Activated CD8-positive, alpha-beta T cell treated with anti-CD3 and anti-CD28 coated beads for 36 hours (primary cell): ENCODE data around the gene PKN1. TPM values are rescaled to one million over a fixed set of nuclear protein-coding genes. Genes with fewer than 3 reads are reported as not detected.
A peak's percentile ranks its signal among the peaks of the same experiment; 100 is the strongest.

Experiments used
- ATAC-seq: fragments of 200-7000 bp; cut with Tn5 transposase; one replicate; pipeline ENCODE4 v1.10.0; 2021; ENCODE audit warnings: mild to moderate bottlenecking, moderate library complexity
- CTCF ChIA-PET: fragments of 350-600 bp; sonication (Branson Sonifier 250); formaldehyde crosslinking; loops from one replicate; lab custom pipeline; 2021; ENCODE audit warnings: antibody characterized with exemption; lab: Charles Lee
- POLR2A ChIA-PET: fragments of 350-600 bp; sonication (Branson Sonifier 250); formaldehyde crosslinking; loops from one replicate; lab custom pipeline; 2021; ENCODE audit warnings: antibody characterized with exemption; lab: Charles Lee
- DNase-seq: peaks from one replicate; pipeline ENCODE4 v3.0.0-alpha.2; 2020
- H3K27ac Mint-ChIP-seq: one replicate; pipeline ENCODE4 v1.8.0; 2021; ENCODE audit warnings: mild to moderate bottlenecking, mixed read lengths
- H3K27me3 Mint-ChIP-seq: one replicate; pipeline ENCODE4 v1.8.0; 2021; ENCODE audit warnings: mixed read lengths
- H3K36me3 Mint-ChIP-seq: one replicate; pipeline ENCODE4 v1.8.0; 2021; ENCODE audit warnings: low read depth, mixed read lengths
- H3K4me1 Mint-ChIP-seq: one replicate; pipeline ENCODE4 v1.8.0; 2021; ENCODE audit warnings: low read depth, mixed read lengths
- H3K4me3 Mint-ChIP-seq: one replicate; pipeline ENCODE4 v1.8.0; 2021; ENCODE audit warnings: mild to moderate bottlenecking, moderate library complexity, mixed read lengths
- H3K9me3 Mint-ChIP-seq: one replicate; pipeline ENCODE4 v1.8.0; 2021; ENCODE audit warnings: mixed read lengths
- intact Hi-C: fragments of 100-400 bp; cut with micrococcal nuclease; formaldehyde crosslinking; loops from one replicate; pipeline ENCODE4 v1.10.0; 2022
- total RNA-seq, 2 experiments: library from RNA; stranded (reverse); gene quantifications; one replicate each; pipeline ENCODE4 v1.2.3, GENCODE V29; 2021
- TF ChIP-seq, protein P1 (sequence below): fragments of 200-600 bp; IDR thresholded peaks from one replicate; pipeline ENCODE4 v1.8.0; 2022; ENCODE audit warnings: antibody characterized with exemption, mild to moderate bottlenecking

The PKN1 gene
- total RNA-seq, 2 experiments from 2014 or later: 172 to 192 TPM

DNA sequence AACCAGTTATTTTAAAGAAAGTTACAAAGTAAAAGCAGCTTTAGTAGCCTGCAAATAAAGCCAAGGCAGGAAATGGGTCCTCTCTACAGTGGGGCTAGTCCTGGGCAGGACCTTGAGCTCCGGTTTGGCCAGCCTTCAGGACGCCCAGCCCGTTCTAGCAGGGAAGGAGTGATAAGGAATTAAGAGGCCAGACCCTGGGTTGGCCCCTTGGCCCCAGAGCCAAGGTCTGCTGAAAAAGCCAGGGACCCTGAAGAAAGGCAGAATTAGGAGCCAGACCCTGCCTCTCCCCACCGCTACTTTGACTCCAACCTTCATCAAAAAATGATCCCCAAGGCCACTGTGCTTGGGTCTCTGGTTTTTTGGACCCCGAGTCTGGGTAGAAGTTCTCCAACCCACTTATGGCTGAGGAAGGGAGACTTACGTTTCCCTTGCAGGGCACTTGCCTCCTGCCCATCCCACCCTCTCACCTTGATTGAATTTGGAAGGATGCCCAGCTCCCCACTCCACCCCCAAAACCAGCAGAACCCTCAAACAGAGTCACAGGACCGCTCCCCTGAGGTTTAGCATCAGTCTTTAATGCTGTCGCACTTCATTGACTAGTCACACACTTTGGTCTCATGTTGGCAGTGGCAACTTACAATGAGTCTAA lies 81.2 kb downstream of the PKN1 start:
- ATAC-seq (no peak), DNase-seq (no peak)
- no peaks in the 10 kb centered on the region for H3K27me3 Mint-ChIP-seq
- ChIA-PET CTCF (interaction anchor here (1.0 to 2.0 kb wide), 3 partner anchors 10 to 35 kb away, joined by 3 to 9 read pairs (median 3); no protein-coding TSS in a partner anchor), POLR2A (interaction anchor here (0.7 kb wide), 1 partner anchor 12 kb away, joined by 3 read pairs; no protein-coding TSS in a partner anchor)
- H3K9me3 Mint-ChIP-seq: no peaks in the 10 kb centered on the region
- intact Hi-C loops: no loop called here
- H3K4me1 Mint-ChIP-seq: peaks cover 52% of the 10 kb centered on the region
- peaks cover 41% of the 10 kb centered on the region for H3K36me3 Mint-ChIP-seq
- TF ChIP-seq, protein P1, sequence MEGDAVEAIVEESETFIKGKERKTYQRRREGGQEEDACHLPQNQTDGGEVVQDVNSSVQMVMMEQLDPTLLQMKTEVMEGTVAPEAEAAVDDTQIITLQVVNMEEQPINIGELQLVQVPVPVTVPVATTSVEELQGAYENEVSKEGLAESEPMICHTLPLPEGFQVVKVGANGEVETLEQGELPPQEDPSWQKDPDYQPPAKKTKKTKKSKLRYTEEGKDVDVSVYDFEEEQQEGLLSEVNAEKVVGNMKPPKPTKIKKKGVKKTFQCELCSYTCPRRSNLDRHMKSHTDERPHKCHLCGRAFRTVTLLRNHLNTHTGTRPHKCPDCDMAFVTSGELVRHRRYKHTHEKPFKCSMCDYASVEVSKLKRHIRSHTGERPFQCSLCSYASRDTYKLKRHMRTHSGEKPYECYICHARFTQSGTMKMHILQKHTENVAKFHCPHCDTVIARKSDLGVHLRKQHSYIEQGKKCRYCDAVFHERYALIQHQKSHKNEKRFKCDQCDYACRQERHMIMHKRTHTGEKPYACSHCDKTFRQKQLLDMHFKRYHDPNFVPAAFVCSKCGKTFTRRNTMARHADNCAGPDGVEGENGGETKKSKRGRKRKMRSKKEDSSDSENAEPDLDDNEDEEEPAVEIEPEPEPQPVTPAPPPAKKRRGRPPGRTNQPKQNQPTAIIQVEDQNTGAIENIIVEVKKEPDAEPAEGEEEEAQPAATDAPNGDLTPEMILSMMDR: no peak
- peak overlapping the region; percentile 81 for H3K4me3 Mint-ChIP-seq
- H3K27ac Mint-ChIP-seq: peak overlapping the region; percentile 40

DNA sequence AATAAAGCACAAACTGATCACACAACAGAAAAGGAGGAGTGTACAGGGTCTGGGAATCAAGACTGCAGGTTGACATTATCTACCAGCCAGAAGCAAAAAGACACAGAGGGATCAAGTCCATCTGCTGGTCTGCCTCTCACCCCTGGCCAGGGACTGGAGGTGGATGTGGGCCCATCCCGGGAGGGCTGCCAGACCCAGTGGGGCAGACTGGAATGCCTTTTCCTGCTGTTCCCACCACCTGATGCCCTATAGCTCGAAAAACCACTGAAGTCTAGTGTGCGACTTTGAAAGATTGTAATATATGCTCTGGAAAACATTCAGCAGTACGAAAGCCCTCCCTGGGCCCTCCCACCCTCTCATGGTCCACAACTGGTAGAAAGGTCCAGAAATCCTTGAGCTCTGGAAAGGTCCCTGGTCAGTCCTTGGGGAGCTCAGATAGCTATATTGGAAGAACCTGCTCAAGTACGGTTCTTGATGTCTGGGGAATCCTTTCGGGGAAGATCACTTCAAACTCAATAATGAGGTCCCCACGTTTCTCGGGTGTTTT lies 82.5 kb downstream of the PKN1 start:
- ATAC-seq (no peak), DNase-seq (no peak)
- intact Hi-C loops: no loop called here
- POLR2A ChIA-PET: interaction anchor here (0.8 to 3.5 kb wide), 5 partner anchors 8 to 1363 kb away, joined by 3 to 23 read pairs (median 5); partner anchors contain the start of gene GIPC1
- H3K27ac Mint-ChIP-seq: peak overlapping the region; percentile 73
- H3K27me3 Mint-ChIP-seq: no peaks in the 10 kb centered on the region
- H3K9me3 Mint-ChIP-seq: no peaks in the 10 kb centered on the region
- H3K4me3 Mint-ChIP-seq: peak overlapping the region; percentile 81
- peaks cover 57% of the 10 kb centered on the region for H3K4me1 Mint-ChIP-seq
- peaks cover 41% of the 10 kb centered on the region for H3K36me3 Mint-ChIP-seq
- TF ChIP-seq, protein P1: no peak
- CTCF ChIA-PET: no interaction called here

DNA sequence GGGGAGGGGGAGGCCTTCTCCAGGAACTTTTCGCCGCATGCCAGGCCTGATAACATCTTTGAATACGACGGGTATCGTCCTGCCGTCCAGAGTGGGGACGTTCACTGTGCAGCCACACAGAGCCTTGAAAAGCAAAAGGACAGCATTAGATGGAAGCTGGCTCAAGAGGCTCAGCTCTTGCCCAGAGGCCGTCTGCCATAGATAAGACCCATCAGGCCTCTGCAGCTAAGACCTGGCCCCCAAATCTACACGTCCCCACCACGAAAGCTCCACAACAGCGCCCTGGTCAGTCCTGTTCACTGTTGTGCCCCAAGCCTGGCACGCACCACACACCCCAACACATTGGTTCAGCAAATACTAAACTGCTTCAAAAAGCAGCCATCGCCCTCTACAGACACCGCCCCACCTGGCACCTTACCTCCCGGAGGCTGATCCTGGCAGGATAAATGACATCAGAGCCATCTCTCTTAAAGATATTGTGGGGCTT lies 83.0 kb downstream of the PKN1 start:
- ATAC-seq (no peak), DNase-seq (no peak)
- TF ChIP-seq, protein P1: no peak
- Mint-ChIP-seq H3K27me3 (no peaks in the 10 kb centered on the region), H3K36me3 (peaks cover 41% of the 10 kb centered on the region), H3K9me3 (no peaks in the 10 kb centered on the region), H3K27ac (peak overlapping the region; percentile 73), H3K4me3 (peak overlapping the region; percentile 81), H3K4me1 (peaks cover 52% of the 10 kb centered on the region)
- CTCF ChIA-PET: interaction anchor here (1.1 kb wide), 1 partner anchor 9 kb away, joined by 3 read pairs; no protein-coding TSS in a partner anchor
- POLR2A ChIA-PET: interaction anchor here (0.6 to 3.5 kb wide), 7 partner anchors 8 to 1364 kb away, joined by 3 to 23 read pairs (median 4); partner anchors contain the start of gene GIPC1
- intact Hi-C loops: no loop called here

DNA sequence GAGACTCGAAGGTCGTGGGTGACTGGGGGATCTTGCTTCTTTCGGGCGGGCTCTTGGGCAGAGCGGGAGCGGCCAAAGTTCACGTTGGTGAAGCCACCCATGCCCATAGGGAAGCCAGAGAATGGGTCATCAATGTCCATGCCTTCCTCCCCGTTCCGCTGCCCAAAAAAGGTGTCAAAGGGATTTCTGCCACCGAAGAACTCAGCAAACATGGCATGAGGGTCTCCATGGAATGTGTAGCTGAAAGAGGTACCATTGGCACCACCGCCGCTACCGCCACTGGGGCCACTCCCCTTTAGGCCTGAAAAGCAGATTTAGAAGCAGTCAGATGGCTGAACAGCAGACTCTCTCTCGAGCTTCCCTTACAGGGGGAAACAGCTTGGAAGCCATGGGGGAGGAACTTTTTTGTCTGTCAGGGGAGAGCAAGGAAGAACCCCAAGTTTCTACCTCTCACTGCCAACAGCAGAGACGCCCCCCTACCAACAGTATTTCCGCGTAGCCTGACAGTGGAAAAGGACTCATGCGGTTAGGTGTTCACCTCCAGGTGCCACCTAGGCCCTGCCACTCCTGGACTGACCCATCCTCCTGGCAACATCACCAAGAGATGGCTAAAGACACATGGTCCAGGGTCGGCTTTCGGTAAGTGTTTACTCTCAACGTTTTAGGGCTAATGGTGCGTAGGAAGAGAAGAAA lies 83.8 kb downstream of the PKN1 start:
- ChIA-PET CTCF (interaction anchor here (1.1 to 1.8 kb wide), 3 partner anchors 10 to 40 kb away, joined by 3 to 8 read pairs (median 3); no protein-coding TSS in a partner anchor), POLR2A (interaction anchor here (0.7 to 3.5 kb wide), 10 partner anchors 9 to 1364 kb away, joined by 3 to 23 read pairs (median 4); partner anchors contain the start of genes DDX39A, GIPC1 and PKN1)
- TF ChIP-seq, protein P1: no peak
- ATAC-seq (no peak), DNase-seq (peak; percentile 32)
- peak overlapping the region; percentile 73 for H3K27ac Mint-ChIP-seq
- H3K4me1 Mint-ChIP-seq: peaks cover 55% of the 10 kb centered on the region
- H3K4me3 Mint-ChIP-seq: peak overlapping the region; percentile 81
- intact Hi-C loops: no loop called here
- no peaks in the 10 kb centered on the region for H3K9me3 Mint-ChIP-seq
- H3K27me3 Mint-ChIP-seq: no peaks in the 10 kb centered on the region
- H3K36me3 Mint-ChIP-seq: peaks cover 41% of the 10 kb centered on the region
